SKM-1 (cell line): ENCODE results near the gene TCF7L2.
A peak's percentile ranks its signal among the peaks of the same experiment; 100 is the strongest.

Experiments
- DNase-seq: peaks from one replicate; lab custom pipeline; 2025; ENCODE audit not compliant: unreplicated experiment; lab: John Stamatoyannopoulos, UW

Gene TCF7L2

DNA sequence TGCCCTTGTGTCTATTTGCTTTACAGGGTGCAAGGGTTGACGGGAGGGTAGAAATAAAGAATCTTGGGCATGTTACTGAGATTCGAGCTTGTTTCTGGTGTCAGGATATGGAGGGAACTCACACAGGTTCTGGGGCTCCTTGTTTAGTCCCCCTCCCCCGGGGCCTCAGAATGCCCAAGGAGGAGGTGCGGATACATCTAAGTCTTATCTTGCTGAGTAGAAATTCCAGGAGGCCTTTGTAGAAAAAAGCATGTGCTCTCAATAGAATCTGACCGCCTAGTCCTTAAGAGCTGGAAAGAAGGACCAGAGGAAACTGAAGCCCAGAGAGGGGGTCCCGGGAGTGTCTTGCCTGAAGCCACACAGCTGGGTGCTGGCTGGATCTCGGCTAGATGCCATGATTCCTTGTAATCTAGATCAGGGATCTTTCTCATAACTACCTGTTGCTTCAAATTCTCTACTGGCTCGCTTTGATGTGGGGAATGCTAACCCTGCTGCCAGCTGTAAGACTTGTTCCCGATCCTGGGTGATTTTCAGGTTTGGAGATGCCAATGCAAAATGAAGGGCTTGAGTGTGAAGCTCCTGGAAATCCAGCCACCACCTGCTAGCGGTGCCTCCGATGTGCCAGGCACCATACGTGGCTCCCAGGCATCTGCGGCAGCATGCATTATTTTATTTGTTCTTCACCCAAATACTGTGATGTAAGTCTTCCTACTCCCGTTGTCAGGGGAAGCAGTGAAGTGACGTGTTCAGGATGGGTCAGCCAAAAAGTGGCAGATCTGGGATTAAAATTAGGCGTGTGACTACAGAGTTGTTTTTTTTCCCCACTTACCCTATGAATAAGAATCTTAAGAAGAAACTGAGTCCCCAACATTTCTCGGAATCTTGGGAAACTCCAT lies 226.0 kb downstream of the TCF7L2 start:
- DNase-seq: no peak

DNA sequence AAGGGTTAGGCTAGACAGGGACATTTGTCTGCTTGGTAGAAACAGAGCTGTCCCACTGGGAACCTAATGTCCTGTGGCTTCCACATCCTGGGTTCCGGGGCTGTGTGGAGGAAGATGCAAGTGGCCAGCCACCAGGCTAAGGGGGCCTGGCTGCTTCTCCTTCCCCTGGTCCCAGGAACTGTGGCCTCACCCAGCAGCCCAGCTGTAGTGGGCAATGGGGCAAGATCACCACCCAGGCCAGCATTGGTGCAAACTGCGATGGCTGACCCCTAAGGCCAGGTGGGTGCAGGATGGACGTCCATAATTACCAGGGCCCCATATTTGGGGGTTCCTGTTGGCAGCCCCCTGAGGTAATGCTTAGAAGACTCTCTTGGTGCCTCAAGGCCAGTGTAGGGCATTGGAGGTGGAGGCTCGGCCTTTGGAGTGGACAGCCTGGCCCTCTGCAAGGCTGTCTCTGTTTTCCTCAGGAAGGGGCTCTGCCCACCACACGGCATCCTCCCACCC lies 226.7 kb downstream of the TCF7L2 start:
- no peak for DNase-seq

DNA sequence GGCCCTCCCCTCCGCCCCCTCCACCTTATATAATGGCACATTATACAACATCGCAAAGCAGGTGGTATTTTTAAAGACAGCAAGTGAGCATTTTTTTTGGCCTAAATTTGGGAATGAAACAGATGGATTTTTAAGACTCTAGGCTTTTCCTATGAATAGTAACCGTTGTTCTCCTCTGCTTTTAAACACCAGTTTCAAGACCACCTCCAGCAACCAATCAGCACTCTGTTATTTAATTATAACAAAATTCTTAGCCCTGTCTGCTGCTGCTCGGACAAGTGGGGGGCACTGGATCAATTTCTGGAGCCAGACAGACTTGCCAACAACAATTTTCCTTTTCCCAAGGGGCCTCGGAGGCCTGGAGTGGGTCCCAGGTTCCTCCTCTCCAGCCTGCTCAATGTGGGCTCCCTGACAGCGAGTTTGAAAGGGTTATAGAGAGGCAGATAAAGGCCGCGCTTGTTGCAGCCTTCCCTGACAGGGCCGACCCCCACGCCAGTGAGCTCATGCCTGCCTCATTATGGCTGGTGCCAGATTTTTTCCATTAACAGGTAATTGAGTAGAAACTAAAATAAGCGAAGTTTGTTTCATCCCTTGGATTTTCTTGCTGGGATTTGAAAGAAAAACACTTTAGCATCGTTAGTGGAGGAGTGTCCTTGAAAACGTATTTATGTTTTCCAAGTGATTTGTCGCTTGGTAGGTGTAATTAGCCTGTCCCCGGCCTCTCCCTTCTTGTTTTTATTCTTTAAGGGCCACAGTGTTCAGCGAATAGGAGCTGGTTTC lies 227.3 kb downstream of the TCF7L2 start:
- no peak for DNase-seq

DNA sequence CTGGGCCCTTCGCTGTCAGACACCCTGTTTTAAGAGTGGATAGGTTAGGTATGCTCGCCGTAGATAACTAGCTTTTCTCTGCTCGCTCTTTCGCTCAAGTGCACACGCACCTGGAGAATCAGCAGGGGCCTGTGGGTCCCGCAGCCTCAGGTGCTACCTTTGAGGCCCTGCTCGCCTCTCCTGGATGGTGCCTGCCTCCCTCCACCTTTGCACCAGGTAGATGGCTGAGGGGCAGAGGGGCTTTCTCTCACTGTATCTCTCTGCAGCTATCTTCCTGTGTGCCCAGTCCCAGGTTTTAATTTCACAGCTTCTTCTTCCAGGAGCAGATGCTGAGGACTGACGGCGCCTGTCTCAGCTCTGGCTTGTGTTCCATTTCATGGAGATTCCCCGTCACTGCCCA lies 227.9 kb downstream of the TCF7L2 start:
- no peak for DNase-seq

DNA sequence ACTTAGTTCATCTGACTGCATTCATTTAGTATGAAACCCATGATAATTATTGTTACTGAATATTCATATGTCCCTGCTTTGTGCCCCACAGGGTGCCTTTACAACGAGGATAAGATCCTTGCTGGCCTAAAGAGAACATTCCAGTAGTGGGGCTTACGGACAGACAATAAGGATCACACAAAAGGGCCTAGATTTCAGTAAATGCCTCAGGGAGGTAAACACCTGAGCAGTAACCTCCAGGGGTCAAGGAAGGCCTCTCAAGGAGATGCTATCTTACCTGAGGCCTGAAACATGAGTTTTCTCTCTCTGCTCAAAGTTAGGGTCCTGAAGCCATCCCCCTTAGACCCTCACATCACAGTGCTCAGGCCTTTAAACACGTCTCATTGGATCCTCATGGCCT lies 228.7 kb downstream of the TCF7L2 start:
- DNase-seq: no peak

DNA sequence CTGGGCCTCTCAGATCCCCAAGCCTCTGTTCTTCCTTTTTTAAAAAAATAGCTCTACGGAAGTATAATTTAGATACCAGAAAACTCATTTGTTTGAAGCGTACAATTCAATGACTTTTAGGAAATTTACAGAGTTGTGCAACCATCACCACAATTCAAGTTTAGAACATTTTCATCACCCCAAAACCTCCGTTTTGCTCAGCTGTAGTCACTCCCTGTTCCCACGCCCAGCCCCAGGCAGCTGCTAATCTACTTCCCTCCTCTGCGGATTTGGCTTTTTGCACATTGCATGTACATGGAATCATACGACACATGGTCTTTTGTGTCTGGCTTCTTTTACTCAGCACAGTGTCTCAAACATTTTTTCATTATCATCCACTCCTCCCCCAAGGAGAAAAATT lies 229.2 kb downstream of the TCF7L2 start:
- peak; percentile 72 for DNase-seq

DNA sequence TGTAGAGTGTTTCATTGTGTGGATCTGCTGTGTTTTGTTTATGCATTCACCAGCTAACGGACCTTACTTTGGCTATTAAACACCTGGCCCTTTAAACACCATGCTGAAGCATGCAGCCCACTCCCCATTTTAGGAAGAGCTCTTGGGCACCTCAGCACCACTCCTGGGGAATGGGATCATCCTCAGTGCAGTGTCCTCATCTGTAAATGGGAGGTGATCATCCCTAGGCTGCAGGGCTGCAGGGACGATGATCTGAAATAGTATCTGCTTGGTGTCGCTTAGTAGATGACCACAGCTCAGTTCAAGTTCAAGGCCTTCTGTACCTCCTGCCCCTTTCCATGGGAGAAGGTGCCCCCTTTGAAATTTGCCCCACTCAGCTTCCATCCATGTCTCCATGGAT lies 229.9 kb downstream of the TCF7L2 start:
- DNase-seq: no peak

DNA sequence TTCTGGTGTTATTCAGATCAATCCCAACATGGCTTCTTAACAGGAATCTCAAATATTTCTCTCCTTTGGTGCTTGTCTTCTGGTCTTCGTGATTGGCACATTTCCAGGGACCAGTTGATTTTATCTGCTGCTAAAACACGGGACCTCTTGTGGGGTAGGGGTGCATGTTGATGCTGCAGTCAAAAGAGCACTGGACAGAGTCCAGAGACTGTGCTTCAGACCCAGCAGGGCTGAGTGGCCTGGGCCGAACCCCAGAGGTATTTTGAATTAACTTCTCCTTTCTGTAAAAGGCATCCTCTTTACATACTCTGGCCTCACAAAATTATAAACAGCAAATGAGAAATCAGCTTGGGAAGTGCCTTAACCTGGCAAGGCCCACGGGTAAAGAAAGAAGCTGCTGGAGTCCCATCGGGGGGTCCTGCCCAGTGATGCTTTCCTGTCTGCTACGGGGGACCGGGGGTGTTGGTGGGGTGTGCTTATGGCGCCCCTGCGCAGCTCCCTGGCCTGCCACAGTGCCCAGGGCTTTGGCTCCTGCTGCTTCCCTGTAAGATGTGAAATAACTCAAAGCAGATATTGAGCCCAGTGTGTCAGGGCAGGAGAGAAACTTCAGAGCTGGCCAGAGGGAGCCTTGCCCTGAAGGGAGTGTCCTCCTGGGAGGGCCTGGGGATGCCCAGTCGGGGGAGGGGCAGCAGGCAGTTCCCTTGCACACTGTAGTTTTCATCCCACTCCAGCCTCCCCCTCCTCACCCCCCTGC lies 230.5 kb downstream of the TCF7L2 start:
- DNase-seq: peak; percentile 22

DNA sequence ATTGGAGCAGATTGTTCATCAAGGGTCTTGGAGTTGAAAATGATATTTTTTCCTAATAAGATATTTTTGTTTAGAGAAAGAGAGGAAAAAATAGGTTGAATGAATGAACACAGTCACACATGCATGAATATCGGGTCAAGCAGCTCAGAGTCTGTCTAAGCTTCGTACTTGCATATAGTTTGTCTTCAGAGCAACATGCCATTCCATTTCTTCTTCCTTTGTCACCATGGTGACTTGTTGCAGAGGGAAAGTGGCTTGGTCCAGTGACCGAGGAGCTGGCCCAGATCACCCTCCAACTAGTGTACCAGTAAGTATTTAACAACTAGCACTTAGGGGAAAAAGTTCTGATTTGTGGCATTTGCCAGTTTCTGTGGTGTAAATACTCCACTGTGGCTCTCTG lies 232.1 kb downstream of the TCF7L2 start:
- no peak for DNase-seq

DNA sequence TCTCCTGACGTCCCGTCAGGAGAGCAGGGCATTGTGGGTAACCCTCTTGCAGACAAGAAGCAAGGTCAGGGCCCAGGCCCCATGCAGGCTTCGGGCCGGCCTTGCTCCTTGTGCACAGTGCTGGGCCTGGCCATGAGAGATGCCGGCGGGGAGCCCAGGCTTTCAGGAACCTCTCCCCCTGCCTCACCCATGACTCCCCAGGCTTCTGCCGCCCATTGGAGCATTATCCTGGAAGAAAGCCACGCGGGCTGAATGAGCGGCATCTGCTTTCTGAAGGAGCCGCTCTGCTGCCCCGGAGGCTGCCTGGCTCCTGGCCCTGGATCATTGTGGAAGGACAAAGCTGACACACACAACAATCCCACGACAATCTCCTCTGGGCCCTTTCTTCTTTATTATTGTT lies 233.5 kb downstream of the TCF7L2 start:
- no peak for DNase-seq

DNA sequence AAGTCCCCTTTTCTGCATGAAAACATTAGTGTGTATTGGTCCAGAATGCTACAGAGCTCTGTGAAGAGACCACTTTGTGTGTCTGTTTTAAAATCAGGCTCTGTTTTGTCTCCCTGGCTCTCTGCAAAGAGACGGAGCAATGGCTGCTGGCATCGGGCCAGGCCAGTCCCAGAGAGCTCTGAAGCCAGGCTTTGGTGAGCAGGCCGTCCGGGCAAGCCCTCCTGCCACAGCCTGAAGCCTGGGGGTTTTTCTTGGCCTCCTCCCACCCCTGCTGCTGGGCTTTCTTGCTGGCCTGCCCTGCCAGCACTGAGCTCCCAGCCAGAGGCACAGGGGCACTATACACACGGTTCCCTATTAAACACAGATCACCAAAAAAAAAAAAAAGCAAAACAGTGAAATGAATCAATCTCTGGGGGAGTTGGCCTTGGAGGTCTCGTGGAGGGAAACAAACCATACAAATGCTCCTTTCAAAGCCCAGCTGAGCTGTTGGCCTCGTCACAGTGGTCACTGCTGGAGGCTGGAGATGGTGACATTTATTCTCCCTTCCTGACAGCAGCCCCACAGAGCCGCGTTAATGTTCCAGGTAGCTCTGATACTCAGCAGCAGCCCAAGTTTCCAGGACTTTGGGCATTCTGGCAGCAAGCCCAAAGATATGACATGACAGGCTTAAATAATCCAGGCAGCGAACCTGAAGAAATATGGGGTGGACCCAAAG lies 237.2 kb downstream of the TCF7L2 start:
- DNase-seq: no peak

DNA sequence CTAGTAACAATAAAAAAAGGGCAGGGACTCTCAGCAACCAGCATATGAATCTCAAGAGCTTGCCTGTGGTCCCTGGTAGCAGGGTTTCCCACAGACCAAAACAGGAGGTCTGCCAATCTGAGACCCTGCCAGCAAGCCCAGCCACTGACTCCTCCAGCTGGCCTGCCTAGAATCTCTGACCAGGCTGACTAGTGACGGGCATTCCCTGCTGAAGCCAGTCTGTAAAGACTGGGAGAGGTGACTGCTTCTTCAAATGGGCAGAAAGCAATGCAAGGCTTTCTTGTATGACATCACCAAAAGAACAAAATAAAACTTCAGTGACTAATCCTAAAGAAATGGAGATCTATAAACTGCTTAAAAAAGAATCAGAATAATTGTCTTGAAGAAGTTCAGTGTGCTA lies 249.4 kb downstream of the TCF7L2 start:
- no peak for DNase-seq

DNA sequence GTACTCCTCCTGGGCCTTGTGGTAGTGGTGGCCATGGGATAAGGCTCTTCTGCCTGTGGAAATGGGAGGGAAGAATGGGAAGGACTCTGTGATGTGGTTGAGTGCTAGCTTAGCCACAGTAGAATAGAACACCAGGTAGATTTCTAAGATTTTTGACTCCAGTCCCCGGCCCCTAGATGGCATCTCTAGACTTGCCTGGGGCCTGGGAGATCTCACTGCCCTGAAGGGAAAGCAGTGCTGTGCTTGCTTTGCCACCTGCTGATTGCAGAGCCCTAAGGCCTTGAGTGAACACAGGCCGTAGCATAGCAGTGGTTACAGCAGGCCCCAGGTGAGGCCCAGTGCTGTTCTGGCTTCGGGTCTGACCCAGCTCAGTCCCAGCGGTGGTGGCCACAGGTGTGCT lies 252.0 kb downstream of the TCF7L2 start:
- no peak for DNase-seq

DNA sequence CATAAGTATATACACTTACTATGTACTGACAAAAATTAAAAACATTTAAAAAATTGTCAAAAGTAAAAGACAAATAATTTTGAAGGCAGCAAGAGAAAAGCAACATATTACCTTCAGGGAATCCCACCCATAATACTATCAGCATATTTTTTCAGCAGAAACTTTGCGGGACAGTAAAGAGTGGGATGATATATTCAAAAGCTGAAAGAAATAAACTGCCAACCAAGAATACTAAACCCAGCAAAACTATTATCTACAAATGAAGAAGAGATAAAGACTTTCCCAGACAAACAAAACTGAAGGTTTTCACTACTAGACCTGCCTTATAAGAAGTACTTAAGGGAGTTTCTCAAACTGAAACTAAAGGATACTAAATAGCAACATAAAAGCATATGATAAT lies 257.9 kb downstream of the TCF7L2 start:
- no peak for DNase-seq

DNA sequence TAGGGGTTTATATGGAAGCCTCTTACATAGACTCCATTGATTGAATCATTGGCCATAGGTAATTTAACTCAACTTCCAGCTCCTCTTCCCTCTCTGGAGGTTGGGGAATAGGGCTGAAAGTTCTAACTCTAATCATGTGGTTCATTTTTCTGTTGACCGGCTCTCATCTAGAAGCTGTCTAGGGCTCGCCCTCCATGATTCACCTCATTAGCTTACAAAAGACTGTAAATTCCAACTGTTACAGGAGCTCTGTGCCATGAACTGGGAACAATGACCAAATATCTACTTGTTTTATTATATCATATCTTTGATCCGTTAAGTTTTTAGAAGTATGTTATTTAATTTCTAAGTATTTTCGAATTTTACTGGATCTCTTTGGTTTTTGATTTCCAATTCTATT lies 263.0 kb downstream of the TCF7L2 start:
- no peak for DNase-seq

DNA sequence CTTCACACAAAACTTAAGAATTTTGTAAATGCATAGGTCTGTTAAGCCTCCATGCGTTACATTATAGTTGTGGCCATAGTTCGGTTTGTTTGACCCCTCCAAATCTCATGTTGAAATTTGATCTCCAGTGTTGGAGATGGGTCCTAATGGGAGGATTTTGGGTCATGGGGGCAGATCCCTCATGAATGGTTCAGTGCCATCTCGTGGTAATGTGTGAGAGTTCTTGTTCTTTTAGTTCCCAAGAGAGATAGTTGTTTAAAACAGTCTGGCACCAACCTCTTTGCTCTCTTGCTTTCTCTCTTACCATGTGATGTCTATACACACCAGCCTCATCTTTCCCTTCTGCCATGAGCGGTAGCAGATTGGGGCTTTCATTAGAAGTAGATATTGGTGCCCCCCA lies 264.3 kb downstream of the TCF7L2 start:
- no peak for DNase-seq

DNA sequence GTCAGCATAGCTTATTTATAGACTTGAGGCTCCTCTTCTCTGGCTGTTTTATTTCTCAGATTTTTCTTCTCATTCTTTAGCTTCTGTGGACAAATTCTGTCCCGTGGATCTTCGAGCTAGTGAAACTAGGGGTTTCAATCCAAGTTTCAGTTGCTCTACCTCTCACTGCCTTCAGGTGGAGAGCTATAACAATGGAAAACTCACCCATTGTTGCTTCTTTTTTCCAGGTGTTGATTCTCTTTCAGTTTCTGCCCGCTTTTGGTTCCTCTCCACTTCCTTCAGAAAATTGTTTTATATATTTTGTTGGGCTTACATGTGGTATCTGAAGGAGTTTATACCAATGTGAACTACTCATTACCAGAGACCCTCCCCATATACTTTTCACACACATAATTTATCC lies 266.1 kb downstream of the TCF7L2 start:
- DNase-seq: no peak
